Measurements from ENCODE around the gene SEPTIN2.

GRCh38 chr2:241351640-241352031, 35.9 kb downstream of the SEPTIN2 start:
- TF ChIP-seq, protein P1, sequence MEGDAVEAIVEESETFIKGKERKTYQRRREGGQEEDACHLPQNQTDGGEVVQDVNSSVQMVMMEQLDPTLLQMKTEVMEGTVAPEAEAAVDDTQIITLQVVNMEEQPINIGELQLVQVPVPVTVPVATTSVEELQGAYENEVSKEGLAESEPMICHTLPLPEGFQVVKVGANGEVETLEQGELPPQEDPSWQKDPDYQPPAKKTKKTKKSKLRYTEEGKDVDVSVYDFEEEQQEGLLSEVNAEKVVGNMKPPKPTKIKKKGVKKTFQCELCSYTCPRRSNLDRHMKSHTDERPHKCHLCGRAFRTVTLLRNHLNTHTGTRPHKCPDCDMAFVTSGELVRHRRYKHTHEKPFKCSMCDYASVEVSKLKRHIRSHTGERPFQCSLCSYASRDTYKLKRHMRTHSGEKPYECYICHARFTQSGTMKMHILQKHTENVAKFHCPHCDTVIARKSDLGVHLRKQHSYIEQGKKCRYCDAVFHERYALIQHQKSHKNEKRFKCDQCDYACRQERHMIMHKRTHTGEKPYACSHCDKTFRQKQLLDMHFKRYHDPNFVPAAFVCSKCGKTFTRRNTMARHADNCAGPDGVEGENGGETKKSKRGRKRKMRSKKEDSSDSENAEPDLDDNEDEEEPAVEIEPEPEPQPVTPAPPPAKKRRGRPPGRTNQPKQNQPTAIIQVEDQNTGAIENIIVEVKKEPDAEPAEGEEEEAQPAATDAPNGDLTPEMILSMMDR (conservative IDR thresholded peaks at IDR 0.05): no peak
- TF ChIP-seq EZH2 (IDR thresholded peaks at IDR 0.05; ENCODE audit: low read depth): no peak
